B cell (primary cell): Measurements from ENCODE around the gene CAPN5. TPM values are rescaled to one million over a fixed set of nuclear protein-coding genes. Genes with fewer than 3 reads are reported as not detected.

Source experiments
- ATAC-seq: fragments of 200-7000 bp; cut with Tn5 transposase; one replicate; pipeline ENCODE4 v1.10.0; 2021; ENCODE audit warnings: low read depth, mild to moderate bottlenecking, moderate number of reproducible peaks, moderate library complexity
- CTCF ChIA-PET: fragments of 350-600 bp; sonication (Branson Sonifier 250); formaldehyde crosslinking; loops from one replicate; lab custom pipeline; 2021; ENCODE audit warnings: antibody characterized with exemption, inconsistent platforms; lab: Charles Lee
- POLR2A ChIA-PET: fragments of 350-600 bp; sonication (Branson Sonifier 250); formaldehyde crosslinking; loops from one replicate; lab custom pipeline; 2021; ENCODE audit warnings: antibody characterized with exemption; lab: Charles Lee
- DNase-seq: peaks from one replicate; pipeline ENCODE4 v3.0.0; 2013
- H2AFZ ChIP-seq: 2 replicates; pipeline ENCODE4 v1.6.1; 2012; ENCODE audit warnings: mild to moderate bottlenecking, low read depth, low read length; ENCODE audit not compliant: insufficient read depth, poor library complexity, severe bottlenecking
- H3K27ac ChIP-seq, 2 donors: 1 replicate in 1 of 2; 2 replicates in 1 of 2; pipeline ENCODE4 v1.5.1; 2012 to 2013; ENCODE audit warnings: low read length in 2 of 2, mild to moderate bottlenecking in 2 of 2, moderate library complexity in 1 of 2
- H3K27me3 ChIP-seq, 4 experiments: fragments of 200-600 bp in 1 of 4; sonication (generic) in 1 of 4; replicated peaks in 1 of 4; 1 replicate in 2 of 4; 2 replicates in 2 of 4; pipeline versions ENCODE4 v1.6.1 to v1.7.0; 2013 to 2016; ENCODE audit warnings: low read length in 3 of 4, mild to moderate bottlenecking in 2 of 4, mixed read lengths in 1 of 4, moderate library complexity in 1 of 4; ENCODE audit not compliant: insufficient read depth in 4 of 4, control insufficient read depth in 3 of 4; ENCODE audit errors: control extremely low read depth in 1 of 4
- H3K36me3 ChIP-seq, 2 experiments: replicated peaks in 1 of 2; 1 replicate in 1 of 2; 2 replicates in 1 of 2; pipeline versions ENCODE4 v1.6.1 to v1.7.1; 2013; ENCODE audit warnings: low read length in 1 of 2; ENCODE audit not compliant: insufficient read depth in 2 of 2, control insufficient read depth in 1 of 2; ENCODE audit errors: control extremely low read depth in 1 of 2, extremely low read depth in 1 of 2
- H3K4me1 ChIP-seq, 2 donors: fragments of 200-600 bp in 1 of 2; sonication (generic) in 1 of 2; 1 replicate in 1 of 2; 2 replicates in 1 of 2; pipeline versions ENCODE4 v1.5.1 to v1.6.1; 2013 to 2017; ENCODE audit warnings: low read length in 2 of 2; ENCODE audit not compliant: control insufficient read depth in 2 of 2, insufficient read depth in 2 of 2
- H3K4me2 ChIP-seq: replicated peaks from 2 replicates; pipeline ENCODE3; 2012; ENCODE audit warnings: mild to moderate bottlenecking, low read depth, low read length; ENCODE audit not compliant: poor library complexity, severe bottlenecking
- H3K4me3 ChIP-seq, 5 experiments: fragments of 200-600 bp in 1 of 5; sonication (generic) in 1 of 5; 1 replicate in 3 of 5; 2 replicates in 2 of 5; pipeline versions ENCODE4 v1.5.1 to v1.7.0; 2011 to 2016; ENCODE audit warnings: low read length in 4 of 5, mild to moderate bottlenecking in 4 of 5, low read depth in 2 of 5, control low read depth in 1 of 5, moderate library complexity in 1 of 5; ENCODE audit not compliant: insufficient read depth in 1 of 5; ENCODE audit errors: control extremely low read depth in 1 of 5, extremely low read depth in 1 of 5
- H3K79me2 ChIP-seq: fragments of 200-600 bp; sonication (generic); one replicate; pipeline ENCODE4 v1.6.0; 2016; ENCODE audit warnings: low read length; ENCODE audit not compliant: control insufficient read depth, insufficient read depth
- H3K9ac ChIP-seq: fragments of 200-600 bp; sonication (generic); 2 replicates; pipeline ENCODE4 v1.6.1; 2017; ENCODE audit warnings: mild to moderate bottlenecking, low read length, moderate library complexity
- H3K9me3 ChIP-seq, 3 donors: one replicate each; pipeline versions ENCODE4 v1.6.1 to v1.7.1; 2013; ENCODE audit warnings: low read length in 2 of 3; ENCODE audit not compliant: control insufficient read depth in 2 of 3, insufficient read depth in 1 of 3; ENCODE audit errors: control extremely low read depth in 1 of 3
- H4K20me1 ChIP-seq: 2 replicates; pipeline ENCODE4 v1.6.0; 2012; ENCODE audit warnings: mild to moderate bottlenecking, low read length; ENCODE audit not compliant: insufficient read depth, control insufficient read depth, poor library complexity, severe bottlenecking
- H3K27ac Mint-ChIP-seq: one replicate; pipeline ENCODE4 v1.8.0; 2021; ENCODE audit warnings: mixed read lengths
- H3K27me3 Mint-ChIP-seq: one replicate; pipeline ENCODE4 v1.8.0; 2021; ENCODE audit warnings: mixed read lengths
- H3K4me1 Mint-ChIP-seq: one replicate; pipeline ENCODE4 v1.8.0; 2021; ENCODE audit warnings: mixed read lengths
- H3K4me3 Mint-ChIP-seq: one replicate; pipeline ENCODE4 v1.8.0; 2021; ENCODE audit warnings: mixed read lengths
- H3K9me3 Mint-ChIP-seq: one replicate; pipeline ENCODE4 v1.8.0; 2022; ENCODE audit warnings: mixed read lengths; ENCODE audit not compliant: insufficient read depth
- EZH2 ChIP-seq: IDR thresholded peaks from 2 replicates; pipeline ENCODE4 v1.6.1; 2012; ENCODE audit warnings: borderline replicate concordance, low read depth, mild to moderate bottlenecking, moderate library complexity, low read length; ENCODE audit not compliant: insufficient read depth, poor library complexity, severe bottlenecking
- WGBS: methylation state at CpG from one replicate; pipeline ENCODE4 v1.1.5; 2013; ENCODE audit warnings: missing lambda C conversion rate; ENCODE audit not compliant: insufficient coverage; 5-methylcytosine and 5-hydroxymethylcytosine counted together
- intact Hi-C: fragments of 100-400 bp; cut with micrococcal nuclease; formaldehyde crosslinking; loops from one replicate; pipeline ENCODE4 v1.10.0; 2022
- polyA plus RNA-seq: library from polyadenylated mRNA; depleted of rRNA; stranded (reverse); fragments of >200 nt; gene quantifications from 2 replicates; pipeline ENCODE4 v1.2.3, GENCODE V29; 2012
- total RNA-seq, 2 donors: library from RNA; stranded (reverse); fragments of 120-200 nt in 1 of 2; gene quantifications; 1 replicate in 1 of 2; 2 replicates in 1 of 2; pipeline versions ENCODE4 v1.2.3 to v1.2.4, GENCODE V29; 2013 to 2022
- TF ChIP-seq, protein P1 (sequence below): fragments of 200-600 bp; IDR thresholded peaks from one replicate; pipeline ENCODE4 v1.8.0; 2022; ENCODE audit warnings: antibody characterized with exemption, mild to moderate bottlenecking

The CAPN5 gene
- total and polyA plus RNA-seq, 2 donors (not counting 1 experiment from before 2014, with no cell fraction given): 0.74 to 0.78 TPM

DNA sequence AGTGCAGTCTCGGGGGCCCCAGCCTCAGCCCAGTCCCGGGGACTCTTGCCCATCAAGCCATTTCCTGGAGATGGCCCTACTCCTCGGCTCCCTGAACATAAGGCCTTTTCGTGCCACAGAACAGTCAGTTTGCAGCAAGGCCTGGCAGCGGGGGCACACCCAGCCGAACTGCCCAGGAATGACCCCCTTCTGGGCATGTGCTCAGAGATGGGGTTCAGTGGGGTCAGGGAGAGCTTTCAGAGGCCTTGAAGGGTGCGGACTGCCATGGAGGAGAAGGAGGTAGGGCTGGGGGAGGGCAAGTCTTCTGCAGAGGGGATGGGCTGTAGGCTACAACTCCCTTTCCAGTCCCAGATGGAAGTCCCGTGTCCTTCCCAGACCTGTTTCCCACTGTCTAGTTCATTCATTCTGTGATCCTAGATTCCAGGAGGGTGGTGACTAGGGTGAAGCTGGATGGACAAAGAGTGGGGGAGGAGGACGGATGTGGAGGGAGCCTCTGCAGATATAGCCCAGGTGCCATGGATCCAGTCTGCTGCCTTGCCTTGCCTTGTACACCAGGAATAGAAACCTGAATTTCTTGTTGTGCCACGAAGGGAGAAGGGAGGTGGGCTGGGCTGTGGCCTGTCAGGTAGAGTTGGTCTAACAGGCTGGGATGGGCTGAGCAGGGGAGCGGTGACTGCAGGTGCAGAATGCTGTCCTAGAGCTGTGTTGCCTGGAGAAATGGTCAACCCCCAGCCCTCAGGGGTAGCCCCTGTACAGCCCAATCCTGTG lies 21.6 kb downstream of the CAPN5 start:
- no peak for DNase-seq
- H3K36me3 ChIP-seq: no peaks in the 10 kb centered on the region
- H3K4me2 ChIP-seq: no peak overlapping the region
- no peaks in the 10 kb centered on the region for H3K9me3 ChIP-seq
- H3K79me2 ChIP-seq: no peaks in the 10 kb centered on the region
- ATAC-seq: no peak
- POLR2A ChIA-PET: no interaction called here
- H4K20me1 ChIP-seq: no peaks in the 10 kb centered on the region
- TF ChIP-seq EZH2: no peak
- TF ChIP-seq, protein P1, sequence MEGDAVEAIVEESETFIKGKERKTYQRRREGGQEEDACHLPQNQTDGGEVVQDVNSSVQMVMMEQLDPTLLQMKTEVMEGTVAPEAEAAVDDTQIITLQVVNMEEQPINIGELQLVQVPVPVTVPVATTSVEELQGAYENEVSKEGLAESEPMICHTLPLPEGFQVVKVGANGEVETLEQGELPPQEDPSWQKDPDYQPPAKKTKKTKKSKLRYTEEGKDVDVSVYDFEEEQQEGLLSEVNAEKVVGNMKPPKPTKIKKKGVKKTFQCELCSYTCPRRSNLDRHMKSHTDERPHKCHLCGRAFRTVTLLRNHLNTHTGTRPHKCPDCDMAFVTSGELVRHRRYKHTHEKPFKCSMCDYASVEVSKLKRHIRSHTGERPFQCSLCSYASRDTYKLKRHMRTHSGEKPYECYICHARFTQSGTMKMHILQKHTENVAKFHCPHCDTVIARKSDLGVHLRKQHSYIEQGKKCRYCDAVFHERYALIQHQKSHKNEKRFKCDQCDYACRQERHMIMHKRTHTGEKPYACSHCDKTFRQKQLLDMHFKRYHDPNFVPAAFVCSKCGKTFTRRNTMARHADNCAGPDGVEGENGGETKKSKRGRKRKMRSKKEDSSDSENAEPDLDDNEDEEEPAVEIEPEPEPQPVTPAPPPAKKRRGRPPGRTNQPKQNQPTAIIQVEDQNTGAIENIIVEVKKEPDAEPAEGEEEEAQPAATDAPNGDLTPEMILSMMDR: no peak
- intact Hi-C loops: no loop called here
- Mint-ChIP-seq H3K27ac (no peak overlapping the region), H3K4me1 (no peaks in the 10 kb centered on the region), H3K27me3 (no peaks in the 10 kb centered on the region), H3K4me3 (no peak overlapping the region), H3K9me3 (no peaks in the 10 kb centered on the region)
- no peak overlapping the region for H2AFZ ChIP-seq
- H3K27ac ChIP-seq: no peak overlapping the region
- 79% methylated on average over 10 of the region's 11 CpGs for WGBS
- H3K4me1 ChIP-seq: no peaks in the 10 kb centered on the region
- no peak overlapping the region for H3K4me3 ChIP-seq
- H3K9ac ChIP-seq: no peak overlapping the region
- CTCF ChIA-PET: interaction anchor here (1.2 to 5.1 kb wide), 3 partner anchors 9 to 169 kb away, joined by 3 to 73 read pairs (median 45); no protein-coding TSS in a partner anchor
- no peaks in the 10 kb centered on the region for H3K27me3 ChIP-seq

DNA sequence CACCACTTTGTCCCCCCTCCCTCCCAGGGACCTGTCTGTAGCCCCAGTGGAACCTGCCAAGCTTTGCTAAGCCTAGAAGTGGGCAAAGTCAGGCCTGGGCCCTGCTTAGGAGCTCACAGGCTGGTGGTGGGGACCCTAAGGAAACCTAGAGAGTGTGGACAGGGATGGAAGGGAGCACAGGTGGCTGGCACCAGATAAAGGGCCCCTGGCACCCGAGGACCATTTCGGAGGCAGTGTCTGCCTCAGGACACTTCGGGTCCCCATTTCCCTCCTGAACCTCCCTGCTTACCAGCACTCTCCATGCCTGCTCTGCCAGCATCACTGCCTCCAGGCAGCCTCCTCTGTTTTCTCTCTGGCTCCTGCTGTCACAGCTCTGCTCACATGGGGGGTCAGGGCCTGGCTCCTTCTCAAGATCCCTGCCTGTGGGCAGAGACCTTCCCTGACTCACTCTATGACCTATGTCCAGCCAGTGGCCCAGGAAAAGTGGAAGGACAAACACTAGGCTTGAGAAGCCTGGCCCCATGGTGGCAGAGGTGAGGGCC lies 22.3 kb downstream of the CAPN5 start:
- no peak overlapping the region for H3K4me3 Mint-ChIP-seq
- H3K4me2 ChIP-seq: no peak overlapping the region
- no peaks in the 10 kb centered on the region for H3K36me3 ChIP-seq
- H3K27ac Mint-ChIP-seq: no peak overlapping the region
- ChIA-PET POLR2A (no interaction called here), CTCF (interaction anchor here (1.2 to 5.1 kb wide), 4 partner anchors 10 to 367 kb away, joined by 3 to 73 read pairs (median 24); no protein-coding TSS in a partner anchor)
- no peaks in the 10 kb centered on the region for H3K27me3 Mint-ChIP-seq
- no peak for DNase-seq
- no peak for TF ChIP-seq EZH2
- TF ChIP-seq, protein P1: no peak
- ATAC-seq: no peak
- H3K27ac ChIP-seq: no peak overlapping the region
- H3K79me2 ChIP-seq: no peaks in the 10 kb centered on the region
- no peaks in the 10 kb centered on the region for H4K20me1 ChIP-seq
- no peaks in the 10 kb centered on the region for H3K9me3 ChIP-seq
- no peaks in the 10 kb centered on the region for H3K4me1 Mint-ChIP-seq
- H3K27me3 ChIP-seq: no peaks in the 10 kb centered on the region
- intact Hi-C loops: no loop called here
- H2AFZ ChIP-seq: no peak overlapping the region
- H3K4me1 ChIP-seq: no peaks in the 10 kb centered on the region
- WGBS: 84% methylated on average over 3 of the region's 3 CpGs
- no peak overlapping the region for H3K9ac ChIP-seq
- no peaks in the 10 kb centered on the region for H3K9me3 Mint-ChIP-seq
- H3K4me3 ChIP-seq: no peak overlapping the region
